GM12873 (cell line): ENCODE data around the gene TMEM38B.

ENCODE experiments used
- CTCF ChIP-seq: IDR thresholded peaks from 2 replicates; pipeline ENCODE4 v1.5.1; 2012; ENCODE audit warnings: low read depth, mild to moderate bottlenecking, moderate library complexity, low read length, control low read depth; ENCODE audit not compliant: insufficient read depth; ENCODE audit errors: missing control alignments

The TMEM38B gene

GRCh38 chr9:105698348-105698870, 4.1 kb downstream of the TMEM38B start:
- no peak for TF ChIP-seq CTCF

- no peak for TF ChIP-seq CTCF
Measured at GRCh38 chr9:105700668-105701067, 6.3 kb downstream of the TMEM38B start.

- no peak for TF ChIP-seq CTCF
Measured at GRCh38 chr9:105701145-105701544, 6.8 kb downstream of the TMEM38B start.

- no peak for TF ChIP-seq CTCF
Measured at GRCh38 chr9:105702207-105702606, 7.9 kb downstream of the TMEM38B start.

- TF ChIP-seq CTCF, result no peak
Measured at GRCh38 chr9:105706156-105706555, 11.8 kb downstream of the TMEM38B start.

GRCh38 chr9:105708405-105708804, 14.1 kb downstream of the TMEM38B start:
- TF ChIP-seq CTCF, result no peak

- TF ChIP-seq CTCF, result no peak
Measured at GRCh38 chr9:105710638-105711037, 16.3 kb downstream of the TMEM38B start.
